Putamen (tissue), 1 donor: ENCODE data around the gene NDUFB11.
"Not testable (repeated sequence)": the region's sequence is repeated elsewhere in the genome, so short reads cannot be mapped to it uniquely, and the experiment has no call there.

Experiments
- DNase-seq: peaks from one replicate; pipeline ENCODE4 v3.0.0-alpha.2; 2016; ENCODE audit warnings: low spot score

Gene NDUFB11

DNA sequence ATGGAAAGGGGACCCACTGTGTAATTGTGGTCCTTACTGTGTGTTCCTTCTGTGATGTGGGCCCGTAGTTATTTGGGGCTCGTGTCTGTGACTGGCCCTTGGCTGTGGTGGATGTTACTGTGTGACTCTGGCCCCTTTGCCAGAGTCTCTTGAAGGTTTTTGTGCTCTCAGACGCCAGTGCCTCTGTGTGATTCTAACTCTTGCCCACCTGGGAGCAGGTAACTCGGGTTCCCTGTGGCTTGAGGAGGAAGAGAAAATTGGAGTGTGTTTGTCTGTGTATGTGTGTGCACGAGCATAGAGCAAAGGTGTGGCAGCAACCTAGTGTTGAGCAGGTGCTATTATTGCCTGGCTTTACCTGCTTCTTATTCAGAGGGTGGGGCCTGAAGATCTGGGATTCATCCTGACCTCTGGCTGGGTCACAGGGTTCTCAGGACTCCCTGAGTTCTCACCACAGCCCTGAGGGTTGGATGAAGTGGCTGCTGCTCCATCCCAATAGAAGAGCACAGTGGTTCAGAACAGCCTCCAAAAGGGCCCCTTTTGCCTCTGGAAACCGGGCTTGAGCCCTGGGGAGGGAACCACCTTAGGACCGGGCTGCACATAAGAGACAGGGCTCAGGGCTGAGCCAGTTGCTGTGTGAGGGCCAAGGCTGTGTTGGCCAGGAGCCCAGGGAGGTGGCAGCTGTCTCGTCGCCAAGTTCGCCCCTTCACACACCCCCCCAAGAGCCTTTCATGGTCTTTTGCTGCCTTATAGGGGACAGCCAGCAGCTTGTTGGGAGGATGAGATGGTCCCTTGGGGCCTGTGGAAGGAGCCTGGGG lies 1.8 kb upstream of the NDUFB11 start:
- DNase-seq = no peak

DNA sequence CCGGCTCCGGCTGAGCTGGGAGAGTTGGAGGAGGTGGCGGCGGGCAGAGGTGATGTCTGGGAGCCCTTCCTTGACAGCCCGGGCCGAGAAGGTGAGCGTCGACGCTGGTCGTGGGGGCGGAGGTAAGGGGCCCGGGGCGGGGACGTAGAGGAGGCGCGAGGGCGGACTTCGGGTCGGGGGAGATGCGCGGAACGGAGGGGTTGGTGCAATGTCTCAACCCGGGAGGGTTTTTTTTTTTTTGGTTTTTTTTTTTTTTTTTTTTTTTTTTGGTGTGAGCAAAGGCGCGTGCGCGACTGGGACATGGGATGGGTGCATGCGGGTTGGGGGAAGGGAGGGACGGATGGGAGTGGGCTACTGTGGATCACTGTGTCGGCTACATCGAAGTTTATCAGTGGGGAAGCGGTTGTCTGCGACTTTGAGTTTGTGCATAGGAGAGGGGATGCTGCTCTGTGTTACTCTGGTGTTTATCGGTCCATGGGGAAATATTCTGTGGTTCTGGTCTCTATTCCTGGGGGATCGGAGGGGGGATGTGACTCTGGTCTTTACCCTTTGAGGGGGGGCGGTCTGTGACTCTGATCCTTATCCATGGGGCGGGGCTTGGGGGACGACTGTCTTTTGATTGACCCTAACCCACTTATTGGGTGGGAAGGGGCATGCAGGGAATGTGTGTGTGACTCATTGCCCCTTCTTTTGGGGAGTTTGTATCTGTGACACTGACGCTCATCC lies 1.1 kb upstream of the NDUFB11 start:
- DNase-seq = no peak

- DNase-seq = peak; percentile 20
Observed at GRCh38 chrX:47143894-47144625, 442 bp downstream of the NDUFB11 start.

DNA sequence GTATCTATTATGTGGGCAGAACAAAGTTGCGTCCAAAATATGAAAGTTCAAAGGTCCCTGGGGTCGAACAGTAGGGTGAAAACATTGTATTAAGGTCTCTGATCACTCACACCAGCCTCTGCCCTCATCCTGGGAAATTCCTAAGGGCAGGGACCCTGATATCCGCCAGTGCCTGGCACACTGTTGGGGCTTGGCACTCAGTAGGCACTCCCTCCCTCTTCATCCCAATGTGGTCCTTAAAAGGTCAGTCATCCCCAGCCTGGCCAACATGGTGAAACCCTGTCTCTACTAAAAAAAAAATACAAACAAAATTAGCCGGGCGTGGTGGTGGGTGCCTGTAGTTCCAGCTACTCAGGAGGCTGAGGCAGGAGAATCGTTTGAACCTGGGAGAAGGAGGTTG lies 6.3 kb downstream of the NDUFB11 start:
- DNase-seq = no peak

- DNase-seq = not testable (repeated sequence)
Observed at GRCh38 chrX:47135650-47136049, 8.9 kb downstream of the NDUFB11 start.

GRCh38 chrX:47133493-47133892 lies 11.0 kb downstream of the NDUFB11 start:
- DNase-seq = no peak

GRCh38 chrX:47129899-47130358 lies 14.6 kb downstream of the NDUFB11 start:
- DNase-seq = no peak

- peak; percentile 95 for DNase-seq
Observed at GRCh38 chrX:47129157-47129898, 15.2 kb downstream of the NDUFB11 start.

- DNase-seq = not testable (repeated sequence)
Observed at GRCh38 chrX:47124466-47124865, 20.0 kb downstream of the NDUFB11 start.

DNA sequence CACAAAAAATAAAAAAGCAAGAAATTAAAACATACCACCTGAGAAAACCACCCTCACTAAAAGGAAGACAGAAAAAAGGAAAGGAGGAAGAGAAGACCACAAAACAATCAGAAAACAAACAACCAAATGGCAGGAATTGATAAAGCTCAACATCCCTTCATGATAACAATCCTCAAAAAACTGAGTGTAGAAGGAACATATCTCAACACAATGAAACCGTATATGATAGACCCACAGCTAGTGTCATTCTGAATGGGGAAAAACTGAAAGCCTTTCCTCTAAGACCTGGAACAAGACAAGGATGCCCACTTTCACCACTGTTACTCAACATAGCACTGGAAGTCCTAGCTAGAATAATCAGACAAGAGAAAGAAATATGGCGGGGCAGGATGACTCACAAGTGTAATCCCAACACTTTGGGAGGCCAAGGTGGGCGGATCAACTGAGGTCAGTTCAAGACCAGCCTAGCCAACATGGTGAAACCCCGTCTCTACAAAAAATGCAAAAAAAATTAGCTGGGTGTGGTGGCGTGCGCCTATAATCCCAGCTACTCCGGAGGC lies 27.9 kb downstream of the NDUFB11 start:
- DNase-seq = not testable (repeated sequence)

DNA sequence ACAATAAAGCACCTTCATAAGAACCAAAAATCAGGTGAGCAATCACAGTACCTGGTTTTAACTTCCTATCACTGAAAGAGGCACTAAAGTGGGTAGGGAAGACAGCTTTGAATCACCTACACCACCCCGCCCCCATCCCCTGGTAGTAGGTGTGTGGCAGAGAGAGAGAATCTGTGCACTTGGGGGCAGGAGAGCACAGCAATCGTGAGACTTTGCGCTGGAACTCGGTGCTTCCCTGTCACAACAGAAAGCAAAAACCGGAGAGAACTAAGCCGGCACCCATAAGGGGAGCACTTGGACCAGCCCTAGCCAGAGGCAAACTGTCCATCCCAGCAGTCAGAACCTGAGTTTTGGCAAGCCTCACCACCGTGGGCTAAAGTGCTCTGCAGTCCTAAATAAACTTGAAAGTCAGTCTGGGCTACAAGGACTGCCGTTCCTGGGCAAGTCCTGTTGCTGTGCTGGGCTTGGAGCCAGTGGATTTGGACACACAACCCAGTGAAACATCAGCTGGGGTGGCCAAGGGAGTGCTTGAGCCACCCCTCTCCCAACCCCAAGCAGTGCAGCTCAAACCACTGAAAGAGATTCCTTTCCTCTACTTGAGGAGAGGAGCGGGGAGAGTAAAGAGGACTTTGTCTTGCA lies 32.1 kb downstream of the NDUFB11 start:
- no peak for DNase-seq

DNA sequence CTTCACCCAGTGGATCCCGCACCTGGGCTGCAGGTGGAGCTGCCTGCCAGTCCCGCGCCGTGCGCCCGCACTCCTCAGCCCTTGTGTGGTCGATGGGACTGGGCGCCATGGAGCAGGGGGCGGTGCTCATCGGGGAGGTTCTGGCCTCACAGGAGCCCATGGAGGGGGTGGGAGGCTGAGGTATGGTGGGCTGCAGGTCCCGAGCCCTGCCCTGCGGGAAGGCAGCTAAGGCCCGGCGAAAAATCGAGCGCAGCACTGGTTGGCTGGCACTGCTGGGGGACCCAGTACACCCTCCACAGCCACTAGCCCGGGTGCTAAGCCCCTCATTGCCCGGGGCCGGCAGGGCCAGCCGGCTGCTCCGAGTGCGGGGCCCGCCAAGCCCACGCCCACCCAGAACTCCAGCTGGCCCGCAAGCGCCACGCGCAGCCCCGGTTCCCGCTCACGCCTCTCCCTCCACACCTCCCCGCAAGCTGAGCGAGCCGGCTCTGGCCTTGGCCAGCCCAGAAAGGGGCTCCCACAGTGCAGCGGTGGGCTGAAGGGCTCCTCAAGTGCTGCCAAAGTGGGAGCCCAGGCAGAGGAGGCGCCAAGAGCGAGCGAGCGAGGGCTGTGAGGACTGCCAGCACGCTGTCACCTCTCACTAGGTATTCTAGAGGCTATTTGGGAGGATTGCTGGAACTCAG lies 33.4 kb downstream of the NDUFB11 start:
- DNase-seq = not testable (repeated sequence)

- no peak for DNase-seq
Observed at GRCh38 chrX:47101206-47101605, 43.3 kb downstream of the NDUFB11 start.

GRCh38 chrX:47098338-47099094 lies 46.0 kb downstream of the NDUFB11 start:
- no peak for DNase-seq

DNA sequence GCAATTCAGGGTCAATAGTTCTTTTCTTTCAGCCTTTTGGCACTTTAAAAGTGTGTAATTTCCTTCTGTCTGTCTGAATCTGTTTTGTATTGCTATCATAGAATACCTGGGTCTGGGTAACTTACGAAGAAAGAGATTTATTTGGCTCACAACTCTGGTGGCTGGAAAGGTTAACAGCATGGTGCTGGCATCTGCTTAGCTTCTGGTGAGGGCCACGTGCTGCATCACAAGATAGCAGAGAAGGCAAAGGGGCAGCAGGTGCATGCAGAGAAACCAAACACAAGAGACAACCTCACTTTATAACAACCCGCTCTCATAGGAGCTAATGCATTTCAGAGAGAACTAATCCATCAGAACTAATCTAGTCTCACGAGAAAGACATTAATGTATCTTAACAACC lies 47.5 kb downstream of the NDUFB11 start:
- no peak for DNase-seq

DNA sequence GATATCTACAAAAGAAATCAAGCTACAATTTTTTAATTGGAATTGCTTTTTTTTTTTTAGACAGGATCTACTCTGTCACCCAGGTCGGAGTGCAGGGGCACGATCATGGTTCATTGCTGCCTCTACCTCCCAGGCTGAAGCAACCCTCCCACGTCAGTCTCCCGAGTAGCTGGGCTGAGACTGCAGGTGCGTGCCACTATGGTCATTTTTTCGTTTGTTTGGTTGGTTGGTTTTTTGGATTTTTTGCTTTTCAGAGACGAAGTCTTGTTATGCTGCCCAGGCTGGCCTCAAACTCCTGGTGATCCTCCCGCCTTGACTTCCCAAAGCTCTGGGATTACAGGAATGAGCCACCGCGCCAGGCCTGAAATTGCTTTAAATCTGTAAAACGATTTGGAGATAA lies 50.6 kb downstream of the NDUFB11 start:
- no peak for DNase-seq

DNA sequence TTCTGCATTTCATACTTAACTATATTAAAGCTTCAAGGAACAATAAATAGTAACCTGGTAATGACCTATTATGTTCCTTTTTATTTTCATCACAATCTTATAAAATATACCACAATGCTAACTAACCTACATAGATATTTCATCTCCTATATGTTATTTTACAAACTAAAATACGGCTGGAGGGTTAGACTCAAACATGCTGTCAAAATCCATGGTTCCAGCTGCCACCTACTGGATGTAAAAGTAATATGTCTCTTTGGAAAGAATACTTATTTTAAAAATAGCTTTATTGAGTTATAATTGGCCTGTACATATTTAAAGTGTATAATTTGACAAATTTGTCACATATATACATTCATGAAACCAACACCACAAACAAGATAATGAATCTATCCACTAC lies 51.3 kb downstream of the NDUFB11 start:
- no peak for DNase-seq
